ENCODE results near the gene NOS1.

DNA sequence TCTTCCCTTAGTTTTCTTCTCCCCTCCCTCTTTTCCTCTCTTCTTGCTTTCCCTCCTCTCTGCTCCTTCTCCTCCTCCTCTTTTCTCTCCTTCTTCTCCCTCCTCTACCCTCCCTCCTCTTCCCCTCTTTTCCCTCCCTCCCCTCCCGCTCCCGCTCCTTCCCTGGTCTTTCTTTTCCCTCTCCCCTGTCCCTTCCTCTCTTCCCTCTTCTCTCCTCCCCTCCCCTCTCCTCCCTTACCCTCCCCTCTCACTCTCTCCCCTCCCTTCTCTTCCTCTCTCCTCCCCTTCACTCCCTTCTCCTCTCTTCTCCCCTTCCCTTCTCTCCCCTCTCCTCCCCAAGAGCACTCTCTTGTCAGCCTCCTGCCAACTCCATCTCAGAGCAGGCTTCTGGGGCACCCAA, 153.8 kb downstream of the NOS1 start:
- no peak for TF ChIP-seq POLR2A (IDR thresholded peaks at IDR 0.05)
- no peak for TF ChIP-seq POLR2AphosphoS5 (IDR thresholded peaks at IDR 0.05; ENCODE audit: insufficient read depth in 1 of 2, low read depth in 1 of 2)
